ENCODE measurements around the gene RHBDD1.

GRCh38 chr2:226855787-226856186, 19.9 kb downstream of the RHBDD1 start:
- TF ChIP-seq CTCF (conservative IDR thresholded peaks at IDR 0.05; ENCODE audit: low read depth, low read length) (no peak), EZH2 (IDR thresholded peaks at IDR 0.05; ENCODE audit: borderline replicate concordance, low read depth, low read length, poor library complexity, severe bottlenecking) (no peak)

All from A673 (cell line).